IPS DF 4.7 (cell line): ENCODE data around the gene AZU1.

Source experiments
- DNase-seq: peaks from one replicate; pipeline ENCODE4 v3.0.0-alpha.2; 2013; ENCODE audit warnings: low spot score; ENCODE audit errors: extremely low read depth

The AZU1 gene

GRCh38 chr19:827710-828321 is at the start of gene AZU1:
AZU1 (plus strand) TSS chr19:827837; CDS start chr19:827847, 10 bp downstream.
- DNase-seq, result no peak

- DNase-seq, result no peak
Observed at GRCh38 chr19:778910-779653, 48.6 kb upstream of the AZU1 start.

- DNase-seq, result no peak
Observed at GRCh38 chr19:780935-781334, 46.7 kb upstream of the AZU1 start.

- DNase-seq, result no peak
Observed at GRCh38 chr19:781800-782184, 45.8 kb upstream of the AZU1 start.

- no peak for DNase-seq
Observed at GRCh38 chr19:782185-782877, 45.3 kb upstream of the AZU1 start.

GRCh38 chr19:782878-783668 is 44.6 kb upstream of the AZU1 start:
- no peak for DNase-seq

GRCh38 chr19:784541-784940 is 43.1 kb upstream of the AZU1 start:
- DNase-seq, result no peak

- DNase-seq, result no peak
Observed at GRCh38 chr19:787536-787935, 40.1 kb upstream of the AZU1 start.

GRCh38 chr19:788686-788982 is 39.0 kb upstream of the AZU1 start:
- DNase-seq, result no peak

- no peak for DNase-seq
Observed at GRCh38 chr19:788983-789700, 38.5 kb upstream of the AZU1 start.

GRCh38 chr19:789701-790060 is 38.0 kb upstream of the AZU1 start:
- no peak for DNase-seq

- no peak for DNase-seq
Observed at GRCh38 chr19:791007-791566, 36.5 kb upstream of the AZU1 start.

GRCh38 chr19:791567-792305 is 35.9 kb upstream of the AZU1 start:
- no peak for DNase-seq

- DNase-seq, result no peak
Observed at GRCh38 chr19:792306-792885, 35.2 kb upstream of the AZU1 start.

- DNase-seq, result no peak
Observed at GRCh38 chr19:793806-794205, 33.8 kb upstream of the AZU1 start.

GRCh38 chr19:795073-795611 is 32.5 kb upstream of the AZU1 start:
- no peak for DNase-seq

- DNase-seq, result no peak
Observed at GRCh38 chr19:795691-796581, 31.7 kb upstream of the AZU1 start.

GRCh38 chr19:796692-797527 is 30.7 kb upstream of the AZU1 start, which contains the start of gene PTBP1:
PTBP1 (plus strand) TSS chr19:797452; CDS start chr19:797498, 46 bp downstream.
- DNase-seq, result peak; percentile 99
